ENCODE results near the gene SLC2A9.
"Not testable (repeated sequence)": the region's sequence is repeated elsewhere in the genome, so short reads cannot be mapped to it uniquely, and the experiment has no call there.

GRCh38 chr4:9796641-9797040, 224.7 kb downstream of the SLC2A9 start:
- TF ChIP-seq CTCF, POLR2A (IDR thresholded peaks at IDR 0.05): not testable (repeated sequence)
